HEK293T (cell line): Measurements from ENCODE around the gene POGLUT3.

Experiments
- ARNT ChIP-seq: fragments of 450-650 bp; IDR thresholded peaks from 2 replicates; pipeline ENCODE4 v1.6.1; 2017; ENCODE audit warnings: mild to moderate bottlenecking
- FOXA1 ChIP-seq: fragments of 450-650 bp; IDR thresholded peaks from 2 replicates; pipeline ENCODE4 v1.6.1; 2016; ENCODE audit warnings: mild to moderate bottlenecking
- FOXK2 ChIP-seq: fragments of 450-650 bp; IDR thresholded peaks from 2 replicates; pipeline ENCODE4 v1.6.1; 2016; ENCODE audit warnings: mild to moderate bottlenecking
- HDGF ChIP-seq: fragments of 450-650 bp; IDR thresholded peaks from 2 replicates; pipeline ENCODE4 v1.6.1; 2017; ENCODE audit warnings: antibody characterized with exemption, borderline replicate concordance

GRCh38 chr11:108512708-108513107, 14.5 kb upstream of the POGLUT3 start:
- TF ChIP-seq FOXA1 (no peak), HDGF (no peak), ARNT (no peak), FOXK2 (no peak)
